AG04450 (cell line): ENCODE results near the gene HMBS. TPM values are rescaled to one million over a fixed set of nuclear protein-coding genes. Genes with fewer than 3 reads are reported as not detected.

Source experiments
- CTCF ChIA-PET: fragments of 300-600, 350-600 bp; formaldehyde crosslinking; extraction: SDS; loops from one replicate; lab custom pipeline; 2022; ENCODE audit warnings: antibody characterized with exemption, inconsistent platforms; lab: Charles Lee
- POLR2A ChIA-PET: fragments of 350-600 bp; formaldehyde crosslinking; extraction: SDS; loops from one replicate; lab custom pipeline; 2021; ENCODE audit warnings: antibody characterized with exemption, inconsistent platforms; lab: Yijun Ruan, JAX
- DNase-seq: peaks from one replicate; pipeline ENCODE4 v3.0.0-alpha.2; 2011; ENCODE audit warnings: low read depth, low spot score
- H3K27ac ChIP-seq: one replicate; pipeline ENCODE4 v1.5.1; 2012; ENCODE audit warnings: low read depth, low read length, control low read depth
- H3K27me3 ChIP-seq: one replicate; pipeline ENCODE4 v1.6.0; 2012; ENCODE audit warnings: low read length; ENCODE audit not compliant: control insufficient read depth, insufficient read depth
- H3K4me3 ChIP-seq: 2 replicates; pipeline ENCODE4 v1.5.1; 2011; ENCODE audit warnings: mild to moderate bottlenecking, low read depth, low read length, control low read depth
- H3K9me3 ChIP-seq: 2 replicates; pipeline ENCODE4 v1.5.1; 2012; ENCODE audit warnings: low read length; ENCODE audit not compliant: control insufficient read depth, insufficient read depth
- CTCF ChIP-seq: IDR thresholded peaks from 2 replicates; pipeline ENCODE4 v1.5.1; 2011; ENCODE audit warnings: low read depth, low read length, control low read depth, inconsistent platforms
- polyA plus RNA-seq: library from polyadenylated mRNA; depleted of rRNA; stranded (reverse); fragments of >200 nt; gene quantifications from 2 replicates; pipeline ENCODE4 v1.2.3, GENCODE V29; 2011

HMBS gene
- polyA plus RNA-seq, 1 experiment: 38.5 TPM

- Histone ChIP-seq H3K9me3 (no peaks in the 10 kb centered on the region; the same call in 1 of the 2 replicates), H3K27me3 (no peaks in the 10 kb centered on the region), H3K4me3 (no peak overlapping the region), H3K27ac (no peak overlapping the region)
- DNase-seq: no peak
- CTCF ChIA-PET: interaction anchor here (1.0 to 1.3 kb wide), 2 partner anchors 10 to 59 kb away, joined by 3 read pairs; no protein-coding TSS in a partner anchor
- no peak for TF ChIP-seq CTCF
- POLR2A ChIA-PET: no interaction called here
Measured at GRCh38 chr11:119089319-119089718, 4.6 kb downstream of the HMBS start.

- TF ChIP-seq CTCF: no peak
- no peak overlapping the region for H3K4me3 ChIP-seq
- H3K27ac ChIP-seq: no peak overlapping the region
- POLR2A ChIA-PET: interaction anchor here (1.2 kb wide), 1 partner anchor 24 kb away, joined by 5 read pairs; the partner anchor contains the start of gene VPS11
- CTCF ChIA-PET: interaction anchor here (0.6 to 1.9 kb wide), 5 partner anchors 46 to 247 kb away, joined by 3 to 5 read pairs (median 3); partner anchors contain the start of gene CBL
- DNase-seq: no peak
- H3K27me3 ChIP-seq: no peaks in the 10 kb centered on the region
- no peaks in the 10 kb centered on the region; the same call in 1 of the 2 replicates for H3K9me3 ChIP-seq
Measured at GRCh38 chr11:119091178-119091577, 6.5 kb downstream of the HMBS start.

GRCh38 chr11:119091966-119092879 is 7.5 kb downstream of the HMBS start:
- Histone ChIP-seq H3K27ac (peak overlapping the region; percentile 21), H3K4me3 (peak overlapping the region; percentile 76), H3K27me3 (no peaks in the 10 kb centered on the region), H3K9me3 (no peaks in the 10 kb centered on the region; the same call in 1 of the 2 replicates)
- DNase-seq: no peak
- POLR2A ChIA-PET: interaction anchor here (1.2 kb wide), 1 partner anchor 25 kb away, joined by 5 read pairs; the partner anchor contains the start of gene VPS11
- no peak for TF ChIP-seq CTCF
- CTCF ChIA-PET: interaction anchor here (0.7 to 1.9 kb wide), 4 partner anchors 10 to 113 kb away, joined by 3 to 5 read pairs (median 4); partner anchors contain the start of genes CBL, DPAGT1 and SLC37A4

DNA sequence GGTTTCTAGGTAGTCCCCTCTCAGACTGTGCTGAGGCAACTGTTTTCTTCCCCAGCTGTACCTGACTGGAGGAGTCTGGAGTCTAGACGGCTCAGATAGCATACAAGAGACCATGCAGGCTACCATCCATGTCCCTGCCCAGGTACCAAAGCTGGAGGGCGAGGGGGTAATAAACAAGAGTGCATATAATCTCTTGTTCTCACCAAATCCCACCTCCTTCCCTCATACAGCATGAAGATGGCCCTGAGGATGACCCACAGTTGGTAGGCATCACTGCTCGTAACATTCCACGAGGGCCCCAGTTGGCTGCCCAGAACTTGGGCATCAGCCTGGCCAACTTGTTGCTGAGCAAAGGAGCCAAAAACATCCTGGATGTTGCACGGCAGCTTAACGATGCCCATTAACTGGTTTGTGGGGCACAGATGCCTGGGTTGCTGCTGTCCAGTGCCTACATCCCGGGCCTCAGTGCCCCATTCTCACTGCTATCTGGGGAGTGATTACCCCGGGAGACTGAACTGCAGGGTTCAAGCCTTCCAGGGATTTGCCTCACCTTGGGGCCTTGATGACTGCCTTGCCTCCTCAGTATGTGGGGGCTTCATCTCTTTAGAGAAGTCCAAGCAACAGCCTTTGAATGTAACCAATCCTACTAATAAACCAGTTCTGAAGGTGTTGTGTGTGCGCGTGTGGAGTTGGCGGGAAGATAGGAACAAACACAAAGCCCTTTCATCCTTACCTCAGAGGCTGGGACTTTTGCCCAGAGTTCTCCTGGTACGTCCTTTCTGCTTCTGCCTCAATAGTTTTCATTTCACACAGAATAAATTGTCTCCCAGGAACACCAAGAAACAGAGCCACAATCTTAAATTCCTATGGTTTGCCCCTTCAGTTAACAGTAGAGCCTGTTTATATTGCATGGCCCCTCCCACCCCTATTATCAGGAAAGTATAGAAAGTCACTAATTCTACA is 8.5 kb downstream of the HMBS start:
- no peak for TF ChIP-seq CTCF
- ChIA-PET POLR2A (interaction anchor here (2.5 to 2.8 kb wide), 3 partner anchors 8 to 244 kb away, joined by 23 to 49 read pairs (median 27); partner anchors contain the start of genes C2CD2L and HMBS), CTCF (interaction anchor here (1.3 to 1.9 kb wide), 3 partner anchors 9 to 104 kb away, joined by 3 to 16 read pairs (median 4); partner anchors contain the start of gene DPAGT1)
- Histone ChIP-seq H3K4me3 (peak overlapping the region; percentile 76), H3K27me3 (no peaks in the 10 kb centered on the region), H3K9me3 (no peaks in the 10 kb centered on the region; the same call in 1 of the 2 replicates), H3K27ac (peak overlapping the region; percentile 39)
- DNase-seq: no peak
